Measurements from ENCODE around the gene BAMBI.

DNA sequence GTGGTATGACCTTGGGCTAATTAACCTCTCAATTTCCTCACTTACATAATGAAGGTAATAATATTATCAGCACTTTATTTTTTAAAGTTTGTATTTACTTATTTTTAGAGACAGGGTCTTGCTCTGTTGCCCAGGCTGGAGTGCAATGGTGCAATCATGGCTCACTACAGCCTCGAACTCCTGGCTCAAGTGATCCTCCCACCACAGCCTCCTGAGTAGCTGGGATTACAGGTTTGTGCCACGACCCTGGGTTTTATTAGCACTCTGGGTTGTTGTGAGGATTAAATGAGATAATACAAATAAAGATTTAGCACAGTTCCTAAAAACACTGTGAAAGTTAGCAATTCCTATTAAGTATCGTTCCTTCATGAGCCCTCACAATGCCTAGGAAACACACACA is 14.7 kb downstream of the BAMBI start:
- TF ChIP-seq, protein P1, sequence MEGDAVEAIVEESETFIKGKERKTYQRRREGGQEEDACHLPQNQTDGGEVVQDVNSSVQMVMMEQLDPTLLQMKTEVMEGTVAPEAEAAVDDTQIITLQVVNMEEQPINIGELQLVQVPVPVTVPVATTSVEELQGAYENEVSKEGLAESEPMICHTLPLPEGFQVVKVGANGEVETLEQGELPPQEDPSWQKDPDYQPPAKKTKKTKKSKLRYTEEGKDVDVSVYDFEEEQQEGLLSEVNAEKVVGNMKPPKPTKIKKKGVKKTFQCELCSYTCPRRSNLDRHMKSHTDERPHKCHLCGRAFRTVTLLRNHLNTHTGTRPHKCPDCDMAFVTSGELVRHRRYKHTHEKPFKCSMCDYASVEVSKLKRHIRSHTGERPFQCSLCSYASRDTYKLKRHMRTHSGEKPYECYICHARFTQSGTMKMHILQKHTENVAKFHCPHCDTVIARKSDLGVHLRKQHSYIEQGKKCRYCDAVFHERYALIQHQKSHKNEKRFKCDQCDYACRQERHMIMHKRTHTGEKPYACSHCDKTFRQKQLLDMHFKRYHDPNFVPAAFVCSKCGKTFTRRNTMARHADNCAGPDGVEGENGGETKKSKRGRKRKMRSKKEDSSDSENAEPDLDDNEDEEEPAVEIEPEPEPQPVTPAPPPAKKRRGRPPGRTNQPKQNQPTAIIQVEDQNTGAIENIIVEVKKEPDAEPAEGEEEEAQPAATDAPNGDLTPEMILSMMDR (conservative IDR thresholded peaks at IDR 0.05) = no peak
- TF ChIP-seq EZH2 (IDR thresholded peaks at IDR 0.05; ENCODE audit: low read depth) = no peak

Data from PC-9 (cell line).